GM23338 (cell line): ENCODE measurements around the gene CT47C1. TPM values are rescaled to one million over a fixed set of nuclear protein-coding genes. Genes with fewer than 3 reads are reported as not detected.

Source experiments
- ATAC-seq: fragments of 200-7000 bp; cut with Tn5 transposase; 3 replicates; pipeline ENCODE4 v1.9.1; 2020
- DNase-seq: peaks from one replicate; pipeline ENCODE4 v3.0.0-alpha.2; 2015; ENCODE audit warnings: low spot score
- H2AFZ ChIP-seq: fragments of 200-600 bp; sonication (generic); 2 replicates; pipeline ENCODE4 v1.8.0; 2016; ENCODE audit warnings: antibody characterized with exemption, mild to moderate bottlenecking, moderate library complexity
- H3F3A ChIP-seq: fragments of 200-600 bp; sonication (generic); replicated peaks from 2 replicates; pipeline ENCODE4 v1.8.0; 2017; ENCODE audit warnings: antibody characterized with exemption, mixed run types, low read depth
- H3K27ac ChIP-seq: fragments of 200-600 bp; sonication (generic); 2 replicates; pipeline ENCODE4 v1.6.1; 2016; ENCODE audit warnings: low read depth
- H3K27me3 ChIP-seq: fragments of 200-600 bp; sonication (generic); 2 replicates; pipeline ENCODE4 v1.8.0; 2016; ENCODE audit warnings: mild to moderate bottlenecking, mixed run types, moderate library complexity; ENCODE audit not compliant: insufficient read depth
- H3K36me3 ChIP-seq: fragments of 200-600 bp; sonication (generic); 2 replicates; pipeline ENCODE4 v1.8.0; 2016; ENCODE audit warnings: mild to moderate bottlenecking; ENCODE audit not compliant: insufficient read depth
- H3K4me1 ChIP-seq: fragments of 200-600 bp; sonication (generic); 2 replicates; pipeline ENCODE4 v1.8.0; 2016; ENCODE audit warnings: mild to moderate bottlenecking, moderate library complexity; ENCODE audit not compliant: insufficient read depth
- H3K4me2 ChIP-seq: fragments of 200-600 bp; sonication (generic); 2 replicates; pipeline ENCODE4 v1.7.1; 2017; ENCODE audit warnings: mixed run types
- H3K4me3 ChIP-seq: fragments of 200-600 bp; sonication (generic); 2 replicates; pipeline ENCODE4 v1.6.1; 2016; ENCODE audit warnings: mixed run types
- H3K79me2 ChIP-seq: fragments of 200-600 bp; sonication (generic); replicated peaks from 2 replicates; pipeline ENCODE4 v1.8.0; 2017; ENCODE audit warnings: mild to moderate bottlenecking; ENCODE audit not compliant: insufficient read depth
- H3K9me2 ChIP-seq: fragments of 200-600 bp; sonication (generic); 2 replicates; pipeline ENCODE4 v1.8.0; 2017; ENCODE audit not compliant: insufficient read depth
- H4K20me1 ChIP-seq: fragments of 200-600 bp; sonication (generic); replicated peaks from 2 replicates; pipeline ENCODE4 v1.8.0; 2017; ENCODE audit warnings: mild to moderate bottlenecking; ENCODE audit not compliant: insufficient read depth
- H3K27ac Mint-ChIP-seq: 2 replicates; pipeline ENCODE4 v1.8.0; 2020; ENCODE audit warnings: inconsistent platforms, mild to moderate bottlenecking, moderate library complexity, mixed read lengths
- H3K27me3 Mint-ChIP-seq: 3 replicates; pipeline ENCODE4 v1.8.0; 2022; ENCODE audit warnings: low read depth, mild to moderate bottlenecking, moderate library complexity, mixed read lengths, inconsistent platforms; ENCODE audit not compliant: insufficient read depth, poor library complexity
- H3K36me3 Mint-ChIP-seq: 3 replicates; pipeline ENCODE4 v1.8.0; 2021; ENCODE audit warnings: low read depth, mild to moderate bottlenecking, inconsistent platforms, moderate library complexity, mixed read lengths
- H3K4me1 Mint-ChIP-seq: 3 replicates; pipeline ENCODE4 v1.8.0; 2020; ENCODE audit warnings: mild to moderate bottlenecking, inconsistent platforms, mixed read lengths
- H3K4me3 Mint-ChIP-seq: 3 replicates; pipeline ENCODE4 v1.8.0; 2021; ENCODE audit warnings: moderate library complexity, mild to moderate bottlenecking, inconsistent platforms, mixed read lengths
- H3K9me3 Mint-ChIP-seq: 3 replicates; pipeline ENCODE4 v1.8.0; 2020; ENCODE audit warnings: moderate library complexity, mild to moderate bottlenecking, inconsistent platforms, mixed read lengths
- CREB1 ChIP-seq: fragments of 250-450 bp; sonication (Bioruptor Pico); IDR thresholded peaks from 2 replicates; pipeline ENCODE4 v1.5.0; 2020; ENCODE audit warnings: low read depth, mild to moderate bottlenecking, moderate library complexity
- CTCF ChIP-seq, 2 experiments: fragments of 200-600 bp in 1 of 2; sonication (generic) in 1 of 2; conservative IDR thresholded peaks; 2 replicates each; pipeline versions ENCODE4 v1.5.1 to v1.6.1; 2016 to 2017; ENCODE audit warnings: antibody characterized with exemption in 2 of 2, low read depth in 2 of 2, mild to moderate bottlenecking in 2 of 2, moderate library complexity in 1 of 2
- ETS1 ChIP-seq: IDR thresholded peaks from 2 replicates; pipeline ENCODE4 v1.6.1; 2016; ENCODE audit warnings: antibody characterized with exemption
- EZH2 ChIP-seq: fragments of 200-600 bp; sonication (generic); IDR thresholded peaks from one replicate; pipeline ENCODE4 v1.8.0; 2017; ENCODE audit warnings: antibody characterized with exemption, mild to moderate bottlenecking, low read depth; ENCODE audit not compliant: unreplicated experiment
- EZH2phosphoT487 ChIP-seq: fragments of 200-600 bp; sonication (generic); IDR thresholded peaks from one replicate; pipeline ENCODE4 v1.8.1; 2018; ENCODE audit warnings: antibody characterized with exemption; ENCODE audit not compliant: unreplicated experiment
- JUNB ChIP-seq: IDR thresholded peaks from one replicate; pipeline ENCODE4 v1.6.1; 2016; ENCODE audit warnings: antibody characterized with exemption; ENCODE audit not compliant: unreplicated experiment
- POLR2AphosphoS5 ChIP-seq: IDR thresholded peaks from 2 replicates; pipeline ENCODE4 v1.6.1; 2016; ENCODE audit warnings: antibody characterized with exemption, low read depth
- REST ChIP-seq: IDR thresholded peaks from one replicate; pipeline ENCODE4 v1.6.1; 2018; ENCODE audit warnings: antibody characterized with exemption; ENCODE audit not compliant: unreplicated experiment
- ZNF114 ChIP-seq: fragments of 250-450 bp; sonication (Bioruptor Pico); IDR thresholded peaks from 2 replicates; pipeline ENCODE4 v1.5.0; 2020; ENCODE audit warnings: mild to moderate bottlenecking, moderate library complexity
- ZNF331 ChIP-seq: fragments of 250-450 bp; sonication (Bioruptor Pico); IDR thresholded peaks from 2 replicates; pipeline ENCODE4 v1.5.0; 2020; ENCODE audit warnings: low read depth, mild to moderate bottlenecking, moderate library complexity
- polyA plus RNA-seq: library from polyadenylated mRNA; unstranded; fragments of >200 nt; fragmentation: Nextera tagmentation; extraction: Ambion mirVana; gene quantifications from 2 replicates; pipeline ENCODE4 v1.2.1, GENCODE V29; 2016
- total RNA-seq: library from RNA; depleted of rRNA; stranded (reverse); fragments of >200 nt; shearing (Covaris generic); gene quantifications from 2 replicates; pipeline ENCODE4 v1.2.3, GENCODE V29; 2014

Gene CT47C1
- total and polyA plus RNA-seq, 2 experiments from 2014 or later = not detected

- H3K4me2 ChIP-seq = no peak overlapping the region
- Mint-ChIP-seq H3K9me3 (no peaks in the 10 kb centered on the region), H3K36me3 (no peaks in the 10 kb centered on the region), H3K4me3 (no peak overlapping the region), H3K4me1 (no peaks in the 10 kb centered on the region), H3K27ac (no peak overlapping the region), H3K27me3 (peaks cover 4% of the 10 kb centered on the region)
- no peak overlapping the region for H3K4me3 ChIP-seq
- no peaks in the 10 kb centered on the region for H3K4me1 ChIP-seq
- no peaks in the 10 kb centered on the region for H3K36me3 ChIP-seq
- ATAC-seq = no peak
- no peak overlapping the region for H2AFZ ChIP-seq
- DNase-seq = no peak
- no peaks in the 10 kb centered on the region for H3K27me3 ChIP-seq
- no peak for TF ChIP-seq EZH2phosphoT487
- no peak for TF ChIP-seq CREB1 (CRISPR knock-in tag)
- TF ChIP-seq CTCF (conservative IDR thresholded peaks at IDR 0.05; ENCODE audit: low read depth in 2 of 2) = no peak
- TF ChIP-seq JUNB = no peak
- TF ChIP-seq ZNF114 (CRISPR knock-in tag) = no peak
- TF ChIP-seq ZNF331 (CRISPR knock-in tag) = no peak
- TF ChIP-seq POLR2AphosphoS5 = no peak
- no peak for TF ChIP-seq REST
- no peak for TF ChIP-seq EZH2
- TF ChIP-seq ETS1 = no peak
- H3K79me2 ChIP-seq = no peaks in the 10 kb centered on the region
- no peaks in the 10 kb centered on the region for H3F3A ChIP-seq
- H3K9me2 ChIP-seq = no peaks in the 10 kb centered on the region
- no peaks in the 10 kb centered on the region for H4K20me1 ChIP-seq
- no peak overlapping the region for H3K27ac ChIP-seq
Measured at GRCh38 chrX:119075270-119076025, 2.7 kb downstream of the CT47C1 start.
